IMR-90 (cell line): ENCODE results near the gene LZTS3. TPM values are rescaled to one million over a fixed set of nuclear protein-coding genes. Genes with fewer than 3 reads are reported as not detected.

Experiments used
- ATAC-seq: fragments of 200-7000 bp; cut with Tn5 transposase; 2 replicates; pipeline ENCODE4 v1.9.1; 2020; ENCODE audit warnings: low read depth, mild to moderate bottlenecking, moderate library complexity
- BruUV-seq: library from RNA; stranded (reverse); fragments of 400-500 nt; replicated peaks from 2 replicates; lab custom pipeline; 2021; lab: Mats Ljungman, UMichigan
- CTCF ChIA-PET: fragments of 300-600 bp; formaldehyde crosslinking; extraction: SDS; loops from one replicate; lab custom pipeline; 2021; ENCODE audit warnings: antibody characterized with exemption; lab: Yijun Ruan, JAX
- POLR2A ChIA-PET: fragments of 300-600 bp; sonication (Branson Sonifier 250); formaldehyde crosslinking; loops from one replicate; lab custom pipeline; 2022; ENCODE audit warnings: antibody characterized with exemption; ENCODE audit not compliant: unreplicated experiment; lab: Charles Lee
- DNase-seq: peaks from one replicate; pipeline ENCODE4 v3.0.0; 2013
- H2AFZ ChIP-seq: replicated peaks from 2 replicates; pipeline ENCODE3; 2013; ENCODE audit warnings: low read length, mild to moderate bottlenecking; ENCODE audit not compliant: poor library complexity
- H2AK5ac ChIP-seq: 2 replicates; pipeline ENCODE4 v1.6.1; 2013; ENCODE audit warnings: low read depth, low read length, inconsistent platforms
- H2AK9ac ChIP-seq: replicated peaks from 2 replicates; pipeline ENCODE3; 2013; ENCODE audit warnings: mild to moderate bottlenecking, low read depth, low read length, moderate library complexity; ENCODE audit not compliant: poor library complexity
- H2BK120ac ChIP-seq: 2 replicates; pipeline ENCODE4 v1.6.1; 2013; ENCODE audit warnings: low read depth, low read length, inconsistent platforms
- H2BK15ac ChIP-seq: 3 replicates; pipeline ENCODE4 v1.6.1; 2013; ENCODE audit warnings: low read depth, low read length, inconsistent platforms
- H2BK20ac ChIP-seq: 2 replicates; pipeline ENCODE4 v1.6.1; 2013; ENCODE audit warnings: low read depth, mild to moderate bottlenecking, inconsistent platforms, low read length, moderate library complexity
- H2BK5ac ChIP-seq: 2 replicates; pipeline ENCODE4 v1.6.1; 2013; ENCODE audit warnings: mild to moderate bottlenecking, low read depth, low read length, inconsistent platforms; ENCODE audit not compliant: poor library complexity, severe bottlenecking
- H3K14ac ChIP-seq: replicated peaks from 2 replicates; pipeline ENCODE4 v1.6.1; 2013; ENCODE audit warnings: low read depth, low read length, inconsistent platforms
- H3K18ac ChIP-seq: 2 replicates; pipeline ENCODE4 v1.6.1; 2013; ENCODE audit warnings: low read depth, low read length, control low read depth
- H3K23ac ChIP-seq: 2 replicates; pipeline ENCODE4 v1.6.1; 2013; ENCODE audit warnings: low read depth, low read length, inconsistent platforms
- H3K27ac ChIP-seq: 2 replicates; pipeline ENCODE4 v1.5.1; 2013; ENCODE audit warnings: mild to moderate bottlenecking, control low read depth, low read length; ENCODE audit not compliant: insufficient read depth
- H3K27me3 ChIP-seq: 2 replicates; pipeline ENCODE4 v1.6.1; 2013; ENCODE audit warnings: low read length; ENCODE audit not compliant: control insufficient read depth, insufficient read depth
- H3K36me3 ChIP-seq: 2 replicates; pipeline ENCODE4 v1.6.1; 2013; ENCODE audit warnings: low read length, mixed read lengths; ENCODE audit not compliant: control insufficient read depth, insufficient read depth
- H3K4ac ChIP-seq: 2 replicates; pipeline ENCODE4 v1.6.1; 2013; ENCODE audit warnings: low read depth, low read length, inconsistent platforms
- H3K4me1 ChIP-seq: 2 replicates; pipeline ENCODE4 v1.6.1; 2013; ENCODE audit warnings: low read length, mixed read lengths; ENCODE audit not compliant: control insufficient read depth, insufficient read depth
- H3K4me2 ChIP-seq: 2 replicates; pipeline ENCODE4 v1.6.1; 2013; ENCODE audit warnings: low read depth, mild to moderate bottlenecking, control low read depth, low read length, moderate library complexity
- H3K4me3 ChIP-seq: 2 replicates; pipeline ENCODE4 v1.5.1; 2013; ENCODE audit warnings: low read depth, mild to moderate bottlenecking, control low read depth, low read length, moderate library complexity; ENCODE audit not compliant: insufficient read depth
- H3K56ac ChIP-seq: 2 replicates; pipeline ENCODE4 v1.6.1; 2013; ENCODE audit warnings: low read length, inconsistent platforms; ENCODE audit not compliant: insufficient read depth; ENCODE audit errors: extremely low read depth
- H3K79me1 ChIP-seq, 2 experiments: 2 replicates each; pipeline ENCODE4 v1.6.1; 2013; ENCODE audit warnings: low read length in 2 of 2, inconsistent platforms in 1 of 2, low read depth in 1 of 2
- H3K9ac ChIP-seq: 2 replicates; pipeline ENCODE4 v1.6.1; 2013; ENCODE audit warnings: low read depth, low read length, control low read depth
- H3K9me1 ChIP-seq: 2 replicates; pipeline ENCODE4 v1.6.1; 2013; ENCODE audit warnings: low read length, inconsistent platforms; ENCODE audit not compliant: insufficient read depth
- H3K9me3 ChIP-seq: 2 replicates; pipeline ENCODE4 v1.6.1; 2013; ENCODE audit warnings: low read length; ENCODE audit not compliant: control insufficient read depth, insufficient read depth
- H4K20me1 ChIP-seq: 2 replicates; pipeline ENCODE4 v1.6.1; 2013; ENCODE audit warnings: low read length, inconsistent platforms; ENCODE audit not compliant: insufficient read depth
- H4K5ac ChIP-seq: 2 replicates; pipeline ENCODE4 v1.6.1; 2013; ENCODE audit warnings: mild to moderate bottlenecking, low read depth, low read length, control low read depth
- H4K8ac ChIP-seq, 2 experiments: 2 replicates each; pipeline ENCODE4 v1.6.1; 2013; ENCODE audit warnings: low read depth in 2 of 2, low read length in 2 of 2, control low read depth in 1 of 2, inconsistent platforms in 1 of 2
- H4K91ac ChIP-seq: 2 replicates; pipeline ENCODE4 v1.6.1; 2013; ENCODE audit warnings: low read depth, low read length, inconsistent platforms; ENCODE audit not compliant: insufficient read depth
- BHLHE40 ChIP-seq: fragments of 150-350 bp; IDR thresholded peaks from 2 replicates; pipeline ENCODE4 v1.6.1; 2016; ENCODE audit warnings: mild to moderate bottlenecking, low read depth, low read length
- CEBPB ChIP-seq: IDR thresholded peaks from 2 replicates; pipeline ENCODE4 v1.6.1; 2012; ENCODE audit warnings: low read depth, low read length, improper control_type of control experiment
- CHD1 ChIP-seq: IDR thresholded peaks from 2 replicates; pipeline ENCODE4 v1.6.1; 2012; ENCODE audit warnings: low read depth, low read length, improper control_type of control experiment
- FOS ChIP-seq: fragments of 150-350 bp; IDR thresholded peaks from 2 replicates; pipeline ENCODE4 v1.6.1; 2016; ENCODE audit warnings: low read depth, low read length
- MAFK ChIP-seq: IDR thresholded peaks from 2 replicates; pipeline ENCODE4 v1.6.1; 2012; ENCODE audit warnings: low read depth, low read length, improper control_type of control experiment
- MAZ ChIP-seq: IDR thresholded peaks from 2 replicates; pipeline ENCODE4 v1.6.1; 2012; ENCODE audit warnings: low read depth, mild to moderate bottlenecking, low read length, improper control_type of control experiment, moderate library complexity, borderline replicate concordance
- MXI1 ChIP-seq: IDR thresholded peaks from 2 replicates; pipeline ENCODE4 v1.6.1; 2012; ENCODE audit warnings: low read depth, mild to moderate bottlenecking, low read length, moderate library complexity, borderline replicate concordance
- NFE2L2 ChIP-seq: fragments of 150-350 bp; IDR thresholded peaks from 2 replicates; pipeline ENCODE4 v1.6.1; 2016; ENCODE audit warnings: low read depth, mild to moderate bottlenecking, low read length
- POLR2A ChIP-seq: IDR thresholded peaks from 2 replicates; pipeline ENCODE4 v1.6.1; 2012; ENCODE audit warnings: mild to moderate bottlenecking, low read depth, low read length
- RAD21 ChIP-seq: IDR thresholded peaks from 2 replicates; pipeline ENCODE4 v1.6.1; 2012; ENCODE audit warnings: low read length, improper control_type of control experiment
- RCOR1 ChIP-seq: IDR thresholded peaks from 2 replicates; pipeline ENCODE4 v1.6.1; 2012; ENCODE audit warnings: mild to moderate bottlenecking, low read length, improper control_type of control experiment; ENCODE audit not compliant: insufficient replicate concordance
- RFX5 ChIP-seq: IDR thresholded peaks from 2 replicates; pipeline ENCODE4 v1.8.0; 2012; ENCODE audit warnings: low read depth, mild to moderate bottlenecking, low read length, moderate library complexity
- SMC3 ChIP-seq: fragments of 150-350 bp; IDR thresholded peaks from 2 replicates; pipeline ENCODE4 v1.6.1; 2016; ENCODE audit warnings: low read depth, mild to moderate bottlenecking, antibody characterized with exemption, low read length, moderate library complexity
- WGBS, 2 experiments: methylation state at CpG; one replicate each; pipeline versions ENCODE4 v1.1.5 to v1.1.7; 2013; ENCODE audit warnings: missing lambda C conversion rate in 2 of 2; ENCODE audit not compliant: insufficient read length in 1 of 2; ENCODE audit errors: extremely low coverage in 2 of 2; 5-methylcytosine and 5-hydroxymethylcytosine counted together
- dilution Hi-C: fragments of 300-500 bp; cut with HindIII; formaldehyde crosslinking; loops from one replicate; pipeline ENCODE4 v1.14.3; 2018; ENCODE audit warnings: low sequenced_read_pairs; ENCODE audit not compliant: unreplicated experiment
- in situ Hi-C: fragments of 300-500 bp; cut with MboI; formaldehyde crosslinking; loops from 3 replicates; pipeline ENCODE4 v1.14.3; 2019; ENCODE audit warnings: low sequenced_read_pairs, inconsistent platforms, mixed read lengths
- intact Hi-C: fragments of 100-400 bp; cut with micrococcal nuclease; formaldehyde crosslinking; loops from 2 replicates; pipeline ENCODE4 v1.10.0; 2022
- polyA plus RNA-seq, 3 experiments: library from polyadenylated mRNA; depleted of rRNA; stranded (reverse); fragments of >200 nt; gene quantifications; 2 replicates each; pipeline ENCODE4 v1.2.3, GENCODE V29; 2012; ENCODE audit warnings: low replicate concordance in 1 of 3
- total RNA-seq: library from RNA; depleted of rRNA; stranded (reverse); fragments of >200 nt; gene quantifications from 2 replicates; pipeline ENCODE4 v1.2.3, GENCODE V29; 2012
- TF ChIP-seq, protein P1 (sequence below): fragments of 150-350 bp; IDR thresholded peaks from 2 replicates; pipeline ENCODE4 v1.6.1; 2017; ENCODE audit warnings: mild to moderate bottlenecking, antibody characterized with exemption, low read length, low read depth
- TF ChIP-seq, protein P2 (sequence below): fragments of 150-350 bp; IDR thresholded peaks from 2 replicates; pipeline ENCODE4 v1.6.1; 2016; ENCODE audit warnings: low read depth, mild to moderate bottlenecking, low read length, moderate library complexity, borderline replicate concordance
- TF ChIP-seq, protein P3 (sequence below): conservative IDR thresholded peaks from 2 replicates; pipeline ENCODE4 v1.5.1; 2012; ENCODE audit warnings: mild to moderate bottlenecking, low read depth, low read length, improper control_type of control experiment

The LZTS3 gene
- total and polyA plus RNA-seq, 2 of the 4 experiments (the other 2 are of a cell fraction): 1.4 to 3.2 TPM

DNA sequence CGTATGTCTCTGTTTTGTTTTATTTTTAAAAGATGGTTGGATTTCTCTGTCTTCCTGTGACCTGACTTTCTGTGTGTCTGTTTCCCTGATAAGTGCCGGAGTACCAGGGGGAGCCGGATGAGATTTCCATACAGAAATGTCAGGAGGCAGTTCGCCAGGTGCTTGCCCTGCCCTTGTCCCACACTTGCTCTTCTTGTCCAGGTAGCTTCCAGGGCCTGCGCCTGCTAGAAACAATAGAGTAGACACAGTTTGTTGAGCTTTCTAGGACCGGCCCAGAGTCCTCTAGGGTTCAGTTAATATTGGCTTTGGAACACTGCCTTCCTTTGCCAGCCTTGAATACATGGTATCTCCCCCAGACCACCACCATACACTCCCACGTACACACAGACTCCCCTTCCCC lies 39.9 kb upstream of the LZTS3 start:
- BruUV-seq: no TSS peak
- TF ChIP-seq, protein P1, sequence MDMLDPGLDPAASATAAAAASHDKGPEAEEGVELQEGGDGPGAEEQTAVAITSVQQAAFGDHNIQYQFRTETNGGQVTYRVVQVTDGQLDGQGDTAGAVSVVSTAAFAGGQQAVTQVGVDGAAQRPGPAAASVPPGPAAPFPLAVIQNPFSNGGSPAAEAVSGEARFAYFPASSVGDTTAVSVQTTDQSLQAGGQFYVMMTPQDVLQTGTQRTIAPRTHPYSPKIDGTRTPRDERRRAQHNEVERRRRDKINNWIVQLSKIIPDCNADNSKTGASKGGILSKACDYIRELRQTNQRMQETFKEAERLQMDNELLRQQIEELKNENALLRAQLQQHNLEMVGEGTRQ: no peak
- TF ChIP-seq FOS (no peak), CHD1 (no peak), POLR2A (no peak), MAZ (no peak), MXI1 (no peak), NFE2L2 (no peak), SMC3 (no peak), BHLHE40 (no peak), CEBPB (no peak), RAD21 (no peak), MAFK (no peak), RFX5 (no peak), RCOR1 (no peak)
- TF ChIP-seq, protein P2, sequence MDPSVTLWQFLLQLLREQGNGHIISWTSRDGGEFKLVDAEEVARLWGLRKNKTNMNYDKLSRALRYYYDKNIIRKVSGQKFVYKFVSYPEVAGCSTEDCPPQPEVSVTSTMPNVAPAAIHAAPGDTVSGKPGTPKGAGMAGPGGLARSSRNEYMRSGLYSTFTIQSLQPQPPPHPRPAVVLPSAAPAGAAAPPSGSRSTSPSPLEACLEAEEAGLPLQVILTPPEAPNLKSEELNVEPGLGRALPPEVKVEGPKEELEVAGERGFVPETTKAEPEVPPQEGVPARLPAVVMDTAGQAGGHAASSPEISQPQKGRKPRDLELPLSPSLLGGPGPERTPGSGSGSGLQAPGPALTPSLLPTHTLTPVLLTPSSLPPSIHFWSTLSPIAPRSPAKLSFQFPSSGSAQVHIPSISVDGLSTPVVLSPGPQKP: no peak
- TF ChIP-seq, protein P3, sequence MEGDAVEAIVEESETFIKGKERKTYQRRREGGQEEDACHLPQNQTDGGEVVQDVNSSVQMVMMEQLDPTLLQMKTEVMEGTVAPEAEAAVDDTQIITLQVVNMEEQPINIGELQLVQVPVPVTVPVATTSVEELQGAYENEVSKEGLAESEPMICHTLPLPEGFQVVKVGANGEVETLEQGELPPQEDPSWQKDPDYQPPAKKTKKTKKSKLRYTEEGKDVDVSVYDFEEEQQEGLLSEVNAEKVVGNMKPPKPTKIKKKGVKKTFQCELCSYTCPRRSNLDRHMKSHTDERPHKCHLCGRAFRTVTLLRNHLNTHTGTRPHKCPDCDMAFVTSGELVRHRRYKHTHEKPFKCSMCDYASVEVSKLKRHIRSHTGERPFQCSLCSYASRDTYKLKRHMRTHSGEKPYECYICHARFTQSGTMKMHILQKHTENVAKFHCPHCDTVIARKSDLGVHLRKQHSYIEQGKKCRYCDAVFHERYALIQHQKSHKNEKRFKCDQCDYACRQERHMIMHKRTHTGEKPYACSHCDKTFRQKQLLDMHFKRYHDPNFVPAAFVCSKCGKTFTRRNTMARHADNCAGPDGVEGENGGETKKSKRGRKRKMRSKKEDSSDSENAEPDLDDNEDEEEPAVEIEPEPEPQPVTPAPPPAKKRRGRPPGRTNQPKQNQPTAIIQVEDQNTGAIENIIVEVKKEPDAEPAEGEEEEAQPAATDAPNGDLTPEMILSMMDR: no peak
- H3K4me1 ChIP-seq: peaks cover 5% of the 10 kb centered on the region
- peaks cover 20 to 60% of the 10 kb centered on the region in 2 experiments; a peak in 3 of 4 replicates for H3K79me1 ChIP-seq
- H2BK120ac ChIP-seq: no peak overlapping the region
- dilution Hi-C loops (no loop called here), intact Hi-C loops (loop anchor here (10.0 kb wide), 1 partner anchor 262 kb away; the partner anchor contains the start of gene ATRN), in situ Hi-C loops (no loop called here)
- no peaks in the 10 kb centered on the region for H3K27me3 ChIP-seq
- no peak overlapping the region for H2BK20ac ChIP-seq
- CTCF ChIA-PET: no interaction called here
- H2BK5ac ChIP-seq: no peak overlapping the region
- H3K9me3 ChIP-seq: no peaks in the 10 kb centered on the region
- H4K20me1 ChIP-seq: 0 out of 2 replicates have a peak, but pooled peaks cover 2% of the 10 kb centered on the region
- peaks cover 15% of the 10 kb centered on the region for H3K9me1 ChIP-seq
- no peak overlapping the region for H2BK15ac ChIP-seq
- ATAC-seq (no peak), DNase-seq (no peak)
- no peak overlapping the region for H4K5ac ChIP-seq
- H4K8ac ChIP-seq: no peak overlapping the region
- no peak overlapping the region for H3K18ac ChIP-seq
- WGBS, 2 experiments: 100% methylated on average over 1 of the region's 7 CpGs; no CpG with 5 or more reads in 1 of the 2 experiments
- H3K27ac ChIP-seq: no peak overlapping the region
- no peak overlapping the region for H3K4ac ChIP-seq
- no peak overlapping the region for H3K56ac ChIP-seq
- H2AK5ac ChIP-seq: no peak overlapping the region
- H4K91ac ChIP-seq: no peak overlapping the region
- no peak overlapping the region for H2AK9ac ChIP-seq
- no peak overlapping the region for H2AFZ ChIP-seq
- POLR2A ChIA-PET: no interaction called here
- no peak overlapping the region for H3K23ac ChIP-seq
- H3K14ac ChIP-seq: no peak overlapping the region
- H3K9ac ChIP-seq: no peak overlapping the region
- H3K36me3 ChIP-seq: peaks cover 19% of the 10 kb centered on the region
- no peak overlapping the region for H3K4me2 ChIP-seq
- H3K4me3 ChIP-seq: no peak overlapping the region
